Osteoblast (primary cell): ENCODE results near the gene OMA1. TPM values are rescaled to one million over a fixed set of nuclear protein-coding genes. Genes with fewer than 3 reads are reported as not detected.
"Not testable (repeated sequence)": the region's sequence is repeated elsewhere in the genome, so short reads cannot be mapped to it uniquely, and the experiment has no call there.

Experiments used
- DNase-seq: peaks from one replicate; pipeline ENCODE4 v3.0.0; 2011; ENCODE audit warnings: low spot score, mixed read lengths; ENCODE audit not compliant: insufficient read length; ENCODE audit errors: missing footprints
- H2AFZ ChIP-seq: 2 replicates; pipeline ENCODE4 v1.6.0; 2011; ENCODE audit warnings: mild to moderate bottlenecking, low read length
- H3K27ac ChIP-seq: 2 replicates; pipeline ENCODE4 v1.5.1; 2011; ENCODE audit warnings: mild to moderate bottlenecking, low read depth, low read length, moderate library complexity
- H3K27me3 ChIP-seq: 2 replicates; pipeline ENCODE4 v1.6.0; 2012; ENCODE audit warnings: mild to moderate bottlenecking, control low read depth, inconsistent platforms, low read length, moderate library complexity; ENCODE audit not compliant: insufficient read depth
- H3K36me3 ChIP-seq: 2 replicates; pipeline ENCODE4 v1.5.1; 2011; ENCODE audit warnings: mild to moderate bottlenecking, low read length, control low read depth, moderate library complexity; ENCODE audit not compliant: insufficient read depth
- H3K4me1 ChIP-seq: 2 replicates; pipeline ENCODE4 v1.5.1; 2011; ENCODE audit warnings: mild to moderate bottlenecking, low read length, control low read depth, moderate library complexity; ENCODE audit not compliant: insufficient read depth
- H3K4me2 ChIP-seq: 2 replicates; pipeline ENCODE4 v1.6.0; 2011; ENCODE audit warnings: mild to moderate bottlenecking, low read length; ENCODE audit not compliant: insufficient read depth
- H3K4me3 ChIP-seq: fragments of 200-600 bp; sonication (generic); 3 replicates; pipeline ENCODE4 v1.5.1; 2012; ENCODE audit warnings: mild to moderate bottlenecking, low read length, inconsistent platforms; ENCODE audit not compliant: insufficient read depth
- H3K79me2 ChIP-seq: 2 replicates; pipeline ENCODE4 v1.6.0; 2012; ENCODE audit warnings: mild to moderate bottlenecking, low read length, control low read depth, inconsistent platforms; ENCODE audit not compliant: insufficient read depth
- H3K9me3 ChIP-seq: 2 replicates; pipeline ENCODE4 v1.5.1; 2011; ENCODE audit warnings: low read depth, low read length, control low read depth
- H4K20me1 ChIP-seq: 2 replicates; pipeline ENCODE4 v1.6.0; 2012; ENCODE audit warnings: mild to moderate bottlenecking, low read length, control low read depth; ENCODE audit not compliant: insufficient read depth
- CTCF ChIP-seq: IDR thresholded peaks from 2 replicates; pipeline ENCODE4 v1.5.1; 2011; ENCODE audit warnings: mild to moderate bottlenecking, low read depth, low read length, moderate library complexity; ENCODE audit errors: extremely low read depth
- total RNA-seq: library from RNA; depleted of rRNA; stranded (reverse); fragments of >200 nt; gene quantifications from 2 replicates; pipeline ENCODE4 v1.2.3, GENCODE V29; 2012

The OMA1 gene
- total RNA-seq, 1 donor, result 22.8 TPM

- Histone ChIP-seq H2AFZ (no peak overlapping the region), H3K36me3 (no peaks in the 10 kb centered on the region), H3K27me3 (peaks cover 42% of the 10 kb centered on the region), H4K20me1 (no peaks in the 10 kb centered on the region), H3K4me1 (no peaks in the 10 kb centered on the region), H3K4me3 (no peak overlapping the region), H3K79me2 (no peaks in the 10 kb centered on the region), H3K4me2 (no peak overlapping the region), H3K9me3 (no peaks in the 10 kb centered on the region), H3K27ac (no peak overlapping the region)
- TF ChIP-seq CTCF, result no peak
- DNase-seq, result no peak
Observed at GRCh38 chr1:58570094-58570493, 23.6 kb upstream of the OMA1 start.

DNA sequence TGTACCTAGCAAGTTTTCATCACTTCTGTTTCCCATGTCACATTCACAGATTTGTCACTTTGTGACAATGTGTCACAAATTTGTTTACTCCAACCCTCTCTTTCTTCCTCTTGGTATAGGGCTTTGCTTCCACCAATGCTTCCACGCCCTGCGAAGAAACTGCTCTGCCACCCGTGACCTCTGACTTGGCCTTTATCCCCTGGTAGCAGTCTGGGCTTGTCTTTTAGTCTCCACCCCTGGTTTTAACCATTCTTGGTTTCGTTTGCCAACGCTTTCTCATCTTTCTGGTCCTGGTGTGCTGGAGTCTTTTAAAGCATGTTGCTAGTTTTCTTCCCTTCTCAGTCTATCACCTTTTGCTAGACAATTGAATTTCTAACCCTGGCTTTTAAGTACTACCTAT, 22.4 kb upstream of the OMA1 start:
- H3K79me2 ChIP-seq, result no peaks in the 10 kb centered on the region
- H4K20me1 ChIP-seq, result no peaks in the 10 kb centered on the region
- no peak for TF ChIP-seq CTCF
- H3K9me3 ChIP-seq, result no peaks in the 10 kb centered on the region
- no peak overlapping the region for H3K4me2 ChIP-seq
- no peaks in the 10 kb centered on the region for H3K4me1 ChIP-seq
- DNase-seq, result no peak
- H3K27me3 ChIP-seq, result peaks cover 33% of the 10 kb centered on the region
- no peak overlapping the region for H3K4me3 ChIP-seq
- no peak overlapping the region for H3K27ac ChIP-seq
- H3K36me3 ChIP-seq, result no peaks in the 10 kb centered on the region
- no peak overlapping the region for H2AFZ ChIP-seq

DNA sequence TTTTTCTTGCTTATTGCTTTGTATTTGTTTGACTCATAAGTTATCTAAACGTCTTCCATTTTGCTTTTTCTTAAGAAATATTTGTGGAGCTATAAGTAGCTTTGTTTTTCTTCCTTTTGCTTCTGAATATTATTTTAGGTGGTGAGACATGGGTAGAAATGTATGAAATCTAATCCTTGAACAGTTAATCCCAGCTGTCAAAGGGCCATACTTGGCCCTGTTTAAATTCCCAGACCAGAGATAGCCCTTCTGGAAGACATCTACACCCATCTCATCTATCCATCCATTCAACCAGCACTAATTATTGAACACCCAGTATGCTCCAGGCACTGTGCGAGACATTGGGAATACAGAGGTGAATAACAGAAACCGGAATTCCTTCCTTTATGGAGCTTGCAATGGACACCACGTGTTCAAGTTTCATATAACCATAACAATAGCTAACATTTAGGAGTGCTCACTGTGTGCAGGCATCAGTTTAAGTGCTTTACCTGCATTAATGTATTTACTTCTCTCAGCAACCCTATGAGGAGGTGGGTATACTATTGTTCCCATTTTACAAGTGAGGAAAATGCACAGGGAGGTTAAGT, 21.8 kb upstream of the OMA1 start:
- no peak for TF ChIP-seq CTCF
- Histone ChIP-seq H3K27ac (no peak overlapping the region), H3K9me3 (no peaks in the 10 kb centered on the region), H3K79me2 (no peaks in the 10 kb centered on the region), H3K4me1 (no peaks in the 10 kb centered on the region), H4K20me1 (no peaks in the 10 kb centered on the region), H2AFZ (no peak overlapping the region), H3K4me3 (no peak overlapping the region), H3K4me2 (no peak overlapping the region), H3K36me3 (no peaks in the 10 kb centered on the region), H3K27me3 (peaks cover 28% of the 10 kb centered on the region)
- no peak for DNase-seq

GRCh38 chr1:58566339-58566738, 19.8 kb upstream of the OMA1 start:
- H3K27me3 ChIP-seq, result peaks cover 8% of the 10 kb centered on the region
- H3K4me3 ChIP-seq, result no peak overlapping the region
- H3K9me3 ChIP-seq, result no peaks in the 10 kb centered on the region
- no peaks in the 10 kb centered on the region for H3K4me1 ChIP-seq
- no peaks in the 10 kb centered on the region for H3K36me3 ChIP-seq
- TF ChIP-seq CTCF, result no peak
- H3K79me2 ChIP-seq, result no peaks in the 10 kb centered on the region
- no peaks in the 10 kb centered on the region for H4K20me1 ChIP-seq
- no peak overlapping the region for H3K27ac ChIP-seq
- no peak overlapping the region for H2AFZ ChIP-seq
- DNase-seq, result no peak
- no peak overlapping the region for H3K4me2 ChIP-seq

GRCh38 chr1:58563715-58564114, 17.2 kb upstream of the OMA1 start:
- not testable (repeated sequence) for H2AFZ ChIP-seq, H3K36me3 ChIP-seq, H3K4me3 ChIP-seq, H4K20me1 ChIP-seq, H3K27ac ChIP-seq, H3K79me2 ChIP-seq, H3K4me1 ChIP-seq, H3K9me3 ChIP-seq, H3K27me3 ChIP-seq, H3K4me2 ChIP-seq, DNase-seq
